GM23338 (cell line): ENCODE data around the gene AGPAT4. TPM values are rescaled to one million over a fixed set of nuclear protein-coding genes. Genes with fewer than 3 reads are reported as not detected.

Experiments used
- ATAC-seq: fragments of 200-7000 bp; cut with Tn5 transposase; 3 replicates; pipeline ENCODE4 v1.9.1; 2020
- DNase-seq: peaks from one replicate; pipeline ENCODE4 v3.0.0-alpha.2; 2015; ENCODE audit warnings: low spot score
- H2AFZ ChIP-seq: fragments of 200-600 bp; sonication (generic); 2 replicates; pipeline ENCODE4 v1.8.0; 2016; ENCODE audit warnings: antibody characterized with exemption, mild to moderate bottlenecking, moderate library complexity
- H3F3A ChIP-seq: fragments of 200-600 bp; sonication (generic); replicated peaks from 2 replicates; pipeline ENCODE4 v1.8.0; 2017; ENCODE audit warnings: antibody characterized with exemption, mixed run types, low read depth
- H3K27ac ChIP-seq: fragments of 200-600 bp; sonication (generic); 2 replicates; pipeline ENCODE4 v1.6.1; 2016; ENCODE audit warnings: low read depth
- H3K27me3 ChIP-seq: fragments of 200-600 bp; sonication (generic); 2 replicates; pipeline ENCODE4 v1.8.0; 2016; ENCODE audit warnings: mild to moderate bottlenecking, mixed run types, moderate library complexity; ENCODE audit not compliant: insufficient read depth
- H3K36me3 ChIP-seq: fragments of 200-600 bp; sonication (generic); 2 replicates; pipeline ENCODE4 v1.8.0; 2016; ENCODE audit warnings: mild to moderate bottlenecking; ENCODE audit not compliant: insufficient read depth
- H3K4me1 ChIP-seq: fragments of 200-600 bp; sonication (generic); 2 replicates; pipeline ENCODE4 v1.8.0; 2016; ENCODE audit warnings: mild to moderate bottlenecking, moderate library complexity; ENCODE audit not compliant: insufficient read depth
- H3K4me2 ChIP-seq: fragments of 200-600 bp; sonication (generic); 2 replicates; pipeline ENCODE4 v1.7.1; 2017; ENCODE audit warnings: mixed run types
- H3K4me3 ChIP-seq: fragments of 200-600 bp; sonication (generic); 2 replicates; pipeline ENCODE4 v1.6.1; 2016; ENCODE audit warnings: mixed run types
- H3K79me2 ChIP-seq: fragments of 200-600 bp; sonication (generic); replicated peaks from 2 replicates; pipeline ENCODE4 v1.8.0; 2017; ENCODE audit warnings: mild to moderate bottlenecking; ENCODE audit not compliant: insufficient read depth
- H3K9me2 ChIP-seq: fragments of 200-600 bp; sonication (generic); 2 replicates; pipeline ENCODE4 v1.8.0; 2017; ENCODE audit not compliant: insufficient read depth
- H4K20me1 ChIP-seq: fragments of 200-600 bp; sonication (generic); replicated peaks from 2 replicates; pipeline ENCODE4 v1.8.0; 2017; ENCODE audit warnings: mild to moderate bottlenecking; ENCODE audit not compliant: insufficient read depth
- H3K27ac Mint-ChIP-seq: 2 replicates; pipeline ENCODE4 v1.8.0; 2020; ENCODE audit warnings: inconsistent platforms, mild to moderate bottlenecking, moderate library complexity, mixed read lengths
- H3K27me3 Mint-ChIP-seq: 3 replicates; pipeline ENCODE4 v1.8.0; 2022; ENCODE audit warnings: low read depth, mild to moderate bottlenecking, moderate library complexity, mixed read lengths, inconsistent platforms; ENCODE audit not compliant: insufficient read depth, poor library complexity
- H3K36me3 Mint-ChIP-seq: 3 replicates; pipeline ENCODE4 v1.8.0; 2021; ENCODE audit warnings: low read depth, mild to moderate bottlenecking, inconsistent platforms, moderate library complexity, mixed read lengths
- H3K4me1 Mint-ChIP-seq: 3 replicates; pipeline ENCODE4 v1.8.0; 2020; ENCODE audit warnings: mild to moderate bottlenecking, inconsistent platforms, mixed read lengths
- H3K4me3 Mint-ChIP-seq: 3 replicates; pipeline ENCODE4 v1.8.0; 2021; ENCODE audit warnings: moderate library complexity, mild to moderate bottlenecking, inconsistent platforms, mixed read lengths
- H3K9me3 Mint-ChIP-seq: 3 replicates; pipeline ENCODE4 v1.8.0; 2020; ENCODE audit warnings: moderate library complexity, mild to moderate bottlenecking, inconsistent platforms, mixed read lengths
- CREB1 ChIP-seq: fragments of 250-450 bp; sonication (Bioruptor Pico); IDR thresholded peaks from 2 replicates; pipeline ENCODE4 v1.5.0; 2020; ENCODE audit warnings: low read depth, mild to moderate bottlenecking, moderate library complexity
- CTCF ChIP-seq, 2 experiments: fragments of 200-600 bp in 1 of 2; sonication (generic) in 1 of 2; conservative IDR thresholded peaks; 2 replicates each; pipeline versions ENCODE4 v1.5.1 to v1.6.1; 2016 to 2017; ENCODE audit warnings: antibody characterized with exemption in 2 of 2, low read depth in 2 of 2, mild to moderate bottlenecking in 2 of 2, moderate library complexity in 1 of 2
- EZH2 ChIP-seq: fragments of 200-600 bp; sonication (generic); IDR thresholded peaks from one replicate; pipeline ENCODE4 v1.8.0; 2017; ENCODE audit warnings: antibody characterized with exemption, mild to moderate bottlenecking, low read depth; ENCODE audit not compliant: unreplicated experiment
- EZH2phosphoT487 ChIP-seq: fragments of 200-600 bp; sonication (generic); IDR thresholded peaks from one replicate; pipeline ENCODE4 v1.8.1; 2018; ENCODE audit warnings: antibody characterized with exemption; ENCODE audit not compliant: unreplicated experiment
- JUNB ChIP-seq: IDR thresholded peaks from one replicate; pipeline ENCODE4 v1.6.1; 2016; ENCODE audit warnings: antibody characterized with exemption; ENCODE audit not compliant: unreplicated experiment
- NANOG ChIP-seq: IDR thresholded peaks from 2 replicates; pipeline ENCODE4 v1.6.1; 2016; ENCODE audit warnings: antibody characterized with exemption, borderline replicate concordance
- POLR2AphosphoS5 ChIP-seq: IDR thresholded peaks from 2 replicates; pipeline ENCODE4 v1.6.1; 2016; ENCODE audit warnings: antibody characterized with exemption, low read depth
- REST ChIP-seq: IDR thresholded peaks from one replicate; pipeline ENCODE4 v1.6.1; 2018; ENCODE audit warnings: antibody characterized with exemption; ENCODE audit not compliant: unreplicated experiment
- STAT1 ChIP-seq: IDR thresholded peaks from one replicate; pipeline ENCODE4 v1.6.1; 2016; ENCODE audit warnings: antibody characterized with exemption; ENCODE audit not compliant: unreplicated experiment
- ZNF114 ChIP-seq: fragments of 250-450 bp; sonication (Bioruptor Pico); IDR thresholded peaks from 2 replicates; pipeline ENCODE4 v1.5.0; 2020; ENCODE audit warnings: mild to moderate bottlenecking, moderate library complexity
- ZNF331 ChIP-seq: fragments of 250-450 bp; sonication (Bioruptor Pico); IDR thresholded peaks from 2 replicates; pipeline ENCODE4 v1.5.0; 2020; ENCODE audit warnings: low read depth, mild to moderate bottlenecking, moderate library complexity
- ZNF462 ChIP-seq: fragments of 250-450 bp; sonication (Bioruptor Pico); IDR thresholded peaks from 2 replicates; pipeline ENCODE4 v1.5.0; 2020; ENCODE audit warnings: mild to moderate bottlenecking, moderate library complexity
- polyA plus RNA-seq: library from polyadenylated mRNA; unstranded; fragments of >200 nt; fragmentation: Nextera tagmentation; extraction: Ambion mirVana; gene quantifications from 2 replicates; pipeline ENCODE4 v1.2.1, GENCODE V29; 2016
- total RNA-seq: library from RNA; depleted of rRNA; stranded (reverse); fragments of >200 nt; shearing (Covaris generic); gene quantifications from 2 replicates; pipeline ENCODE4 v1.2.3, GENCODE V29; 2014
- TF ChIP-seq, protein P1 (sequence below): IDR thresholded peaks from 2 replicates; pipeline ENCODE4 v1.6.1; 2016; ENCODE audit warnings: antibody characterized with exemption

Gene AGPAT4
- total and polyA plus RNA-seq, 2 experiments from 2014 or later: 8.9 to 19.3 TPM

GRCh38 chr6:161204866-161205557, 68.8 kb downstream of the AGPAT4 start:
- no peaks in the 10 kb centered on the region for H3K27me3 ChIP-seq
- ATAC-seq (peak; percentile 49; the same call in 2 of the 3 replicates), DNase-seq (no peak)
- peaks cover 6% of the 10 kb centered on the region; the same call in 1 of the 2 replicates for H4K20me1 ChIP-seq
- no peak overlapping the region for H3K27ac Mint-ChIP-seq
- H3K4me1 ChIP-seq: peaks cover 10% of the 10 kb centered on the region; the same call in 1 of the 2 replicates
- H3K4me3 Mint-ChIP-seq: no peak overlapping the region
- peaks cover 23% of the 10 kb centered on the region for H3K9me3 Mint-ChIP-seq
- no peaks in the 10 kb centered on the region for H3F3A ChIP-seq
- H3K4me3 ChIP-seq: no peak overlapping the region
- H3K4me2 ChIP-seq: no peak overlapping the region
- peaks cover 69% of the 10 kb centered on the region for H3K79me2 ChIP-seq
- TF ChIP-seq, protein P1, sequence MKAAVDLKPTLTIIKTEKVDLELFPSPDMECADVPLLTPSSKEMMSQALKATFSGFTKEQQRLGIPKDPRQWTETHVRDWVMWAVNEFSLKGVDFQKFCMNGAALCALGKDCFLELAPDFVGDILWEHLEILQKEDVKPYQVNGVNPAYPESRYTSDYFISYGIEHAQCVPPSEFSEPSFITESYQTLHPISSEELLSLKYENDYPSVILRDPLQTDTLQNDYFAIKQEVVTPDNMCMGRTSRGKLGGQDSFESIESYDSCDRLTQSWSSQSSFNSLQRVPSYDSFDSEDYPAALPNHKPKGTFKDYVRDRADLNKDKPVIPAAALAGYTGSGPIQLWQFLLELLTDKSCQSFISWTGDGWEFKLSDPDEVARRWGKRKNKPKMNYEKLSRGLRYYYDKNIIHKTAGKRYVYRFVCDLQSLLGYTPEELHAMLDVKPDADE: no peak
- TF ChIP-seq ZNF114 (no peak), NANOG (no peak), POLR2AphosphoS5 (no peak), CTCF (conservative IDR thresholded peaks at IDR 0.05; ENCODE audit: low read depth in 2 of 2) (no peak), REST (no peak), JUNB (no peak), ZNF462 (CRISPR knock-in tag) (no peak), CREB1 (CRISPR knock-in tag) (no peak), STAT1 (no peak), EZH2phosphoT487 (no peak), EZH2 (no peak), ZNF331 (CRISPR knock-in tag) (no peak)
- no peak overlapping the region for H2AFZ ChIP-seq
- no peaks in the 10 kb centered on the region for H3K27me3 Mint-ChIP-seq
- peaks cover 28% of the 10 kb centered on the region for H3K4me1 Mint-ChIP-seq
- H3K36me3 Mint-ChIP-seq: peaks cover 41% of the 10 kb centered on the region
- no peaks in the 10 kb centered on the region for H3K36me3 ChIP-seq
- no peak overlapping the region for H3K27ac ChIP-seq
- no peaks in the 10 kb centered on the region; the same call in 1 of the 2 replicates for H3K9me2 ChIP-seq
